ENCODE results near the gene TLN1. TPM values are rescaled to one million over a fixed set of nuclear protein-coding genes. Genes with fewer than 3 reads are reported as not detected.

The TLN1 gene
- total and polyA plus RNA-seq, 2 of the 8 experiments (the other 6 are each of a cell fraction or from before 2014, with no cell fraction given) = 28.1 to 90.1 TPM

- TF ChIP-seq EZH2 (IDR thresholded peaks at IDR 0.05; ENCODE audit: low read depth, low read length, severe bottlenecking) (no peak), KDM5A (IDR thresholded peaks at IDR 0.05; ENCODE audit: low read length) (no peak), POLR2A (IDR thresholded peaks at IDR 0.05; ENCODE audit: control extremely low read depth in 1 of 2, low read depth in 2 of 2, low read length in 2 of 2) (no peak), HDAC6 (IDR thresholded peaks at IDR 0.05; ENCODE audit: low read depth, low read length) (no peak)
Observed at GRCh38 chr9:35771943-35772342, 39.9 kb upstream of the TLN1 start (continued).
